Measurements from ENCODE around the gene MEAK7. TPM values are rescaled to one million over a fixed set of nuclear protein-coding genes. Genes with fewer than 3 reads are reported as not detected.

The MEAK7 gene
- total RNA-seq, 4 donors from 2014 or later = 20.3 to 29.1 (median 21.8) TPM

- Histone ChIP-seq H3K4me3 (no peak overlapping the region), H3K27ac (no peak overlapping the region), H3K27me3 (no peaks in the 10 kb centered on the region), H3K4me1 (peaks cover 0 to 14% (median 9%) of the 10 kb centered on the region in 4 donors), H3K36me3 (no peaks in the 10 kb centered on the region), H3K9me3 (no peaks in the 10 kb centered on the region)
- in situ Hi-C loops (cut with MboI; ENCODE audit: low pct_ligation_motif_present in 1 of 4, low pct_unique_long_range_greater_than_20kb in 1 of 4, low sequenced_read_pairs in 3 of 4) = no loop called here
- TF ChIP-seq POLR2A (IDR thresholded peaks at IDR 0.05) (no peak), POLR2AphosphoS5 (IDR thresholded peaks at IDR 0.05) (no peak), EP300 (IDR thresholded peaks at IDR 0.05; ENCODE audit: low read depth) (no peak), CTCF (IDR thresholded peaks at IDR 0.05) (no peak)
- intact Hi-C loops (cut with DNase I; ENCODE audit: low total_unique reads) = no loop called here
- 100% methylated on average over 4 of the region's 4 CpGs; no CpG with 5 or more reads in 1 of the 2 donors for WGBS, 2 donors (ENCODE audit: low coverage in 1 of 2)
- DNase-seq = no peak
Measured at GRCh38 chr16:84540194-84540593, 35.7 kb upstream of the MEAK7 start.

- Histone ChIP-seq H3K4me3 (no peak overlapping the region), H3K36me3 (no peaks in the 10 kb centered on the region), H3K27me3 (no peaks in the 10 kb centered on the region), H3K4me1 (no peaks in the 10 kb centered on the region), H3K9me3 (no peaks in the 10 kb centered on the region), H3K27ac (no peak overlapping the region)
- no peak for DNase-seq
- intact Hi-C loops (cut with DNase I; ENCODE audit: low total_unique reads) (no loop called here), in situ Hi-C loops (cut with MboI; ENCODE audit: low pct_ligation_motif_present in 1 of 4, low pct_unique_long_range_greater_than_20kb in 1 of 4, low sequenced_read_pairs in 3 of 4) (no loop called here)
- TF ChIP-seq POLR2A (IDR thresholded peaks at IDR 0.05) = no peak
- no peak for TF ChIP-seq CTCF (IDR thresholded peaks at IDR 0.05)
- no peak for TF ChIP-seq EP300 (IDR thresholded peaks at IDR 0.05; ENCODE audit: low read depth)
- no peak for TF ChIP-seq POLR2AphosphoS5 (IDR thresholded peaks at IDR 0.05)
- 85 to 93% methylated on average over 4 to 6 of the region's 6 CpGs for WGBS, 2 donors (ENCODE audit: low coverage in 1 of 2)
Measured at GRCh38 chr16:84538222-84538840, 33.9 kb upstream of the MEAK7 start.

DNA sequence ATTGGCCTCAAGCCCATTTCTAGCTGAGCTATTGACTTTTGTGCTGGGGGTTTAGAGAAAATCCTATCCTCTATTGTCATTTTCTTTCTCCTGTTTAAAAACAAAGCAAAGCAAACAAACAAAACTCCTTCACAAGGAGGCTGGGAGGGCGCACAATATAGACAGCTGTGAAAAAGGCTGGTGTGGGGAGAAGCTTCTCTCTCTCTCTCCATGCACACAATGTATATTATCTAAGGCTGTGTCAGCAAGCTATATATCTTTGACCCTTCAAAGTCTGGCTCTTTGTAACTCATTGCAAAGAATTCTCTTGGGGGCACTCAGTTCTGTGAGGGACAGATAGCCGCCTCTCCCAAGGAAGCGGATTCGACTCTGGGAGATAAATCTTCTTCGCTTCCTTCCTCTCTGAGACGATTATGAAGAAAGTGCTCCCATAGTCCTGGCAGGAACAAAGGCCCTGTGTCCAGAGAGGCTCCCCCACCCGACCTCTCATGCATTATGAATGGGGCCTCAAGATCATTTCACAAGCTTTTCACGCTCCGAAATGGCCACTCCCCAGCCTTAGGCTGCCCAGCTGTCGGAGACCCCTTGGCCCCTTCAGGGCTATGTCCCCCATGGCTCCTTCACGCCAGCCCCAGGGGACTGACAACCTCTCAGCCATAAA lies 33.2 kb upstream of the MEAK7 start:
- no peaks in the 10 kb centered on the region for H3K9me3 ChIP-seq
- WGBS, 2 donors (ENCODE audit: low coverage in 1 of 2) = 80 to 100% methylated on average over 1 to 11 of the region's 11 CpGs
- intact Hi-C loops (cut with DNase I; ENCODE audit: low total_unique reads) = no loop called here
- DNase-seq = no peak
- no peak for TF ChIP-seq POLR2AphosphoS5 (IDR thresholded peaks at IDR 0.05)
- no peak for TF ChIP-seq CTCF (IDR thresholded peaks at IDR 0.05)
- no peak for TF ChIP-seq POLR2A (IDR thresholded peaks at IDR 0.05)
- TF ChIP-seq EP300 (IDR thresholded peaks at IDR 0.05; ENCODE audit: low read depth) = no peak
- H3K4me3 ChIP-seq = no peak overlapping the region
- H3K27me3 ChIP-seq = no peaks in the 10 kb centered on the region
- no peak overlapping the region for H3K27ac ChIP-seq
- in situ Hi-C loops (cut with MboI; ENCODE audit: low pct_ligation_motif_present in 1 of 4, low pct_unique_long_range_greater_than_20kb in 1 of 4, low sequenced_read_pairs in 3 of 4) = no loop called here
- H3K36me3 ChIP-seq = no peaks in the 10 kb centered on the region
- peaks cover 0 to 5% (median 4%) of the 10 kb centered on the region in 4 donors for H3K4me1 ChIP-seq

- Histone ChIP-seq H3K4me1 (peaks cover 0 to 17% (median 10%) of the 10 kb centered on the region in 4 donors), H3K27ac (no peak overlapping the region), H3K9me3 (no peaks in the 10 kb centered on the region), H3K27me3 (no peaks in the 10 kb centered on the region), H3K36me3 (no peaks in the 10 kb centered on the region), H3K4me3 (no peak overlapping the region)
- intact Hi-C loops (cut with DNase I; ENCODE audit: low total_unique reads) (no loop called here), in situ Hi-C loops (cut with MboI; ENCODE audit: low pct_ligation_motif_present in 1 of 4, low pct_unique_long_range_greater_than_20kb in 1 of 4, low sequenced_read_pairs in 3 of 4) (no loop called here)
- no peak for DNase-seq
- 82 to 88% methylated on average over 9 of the region's 9 CpGs for WGBS, 2 donors (ENCODE audit: low coverage in 1 of 2)
- TF ChIP-seq POLR2AphosphoS5 (IDR thresholded peaks at IDR 0.05) (no peak), CTCF (IDR thresholded peaks at IDR 0.05) (no peak), EP300 (IDR thresholded peaks at IDR 0.05; ENCODE audit: low read depth) (no peak), POLR2A (IDR thresholded peaks at IDR 0.05) (no peak)
Measured at GRCh38 chr16:84535851-84536250, 31.4 kb upstream of the MEAK7 start.

Data from transverse colon (tissue), 4 donors.